Measurements from ENCODE around the gene APOL4.

DNA sequence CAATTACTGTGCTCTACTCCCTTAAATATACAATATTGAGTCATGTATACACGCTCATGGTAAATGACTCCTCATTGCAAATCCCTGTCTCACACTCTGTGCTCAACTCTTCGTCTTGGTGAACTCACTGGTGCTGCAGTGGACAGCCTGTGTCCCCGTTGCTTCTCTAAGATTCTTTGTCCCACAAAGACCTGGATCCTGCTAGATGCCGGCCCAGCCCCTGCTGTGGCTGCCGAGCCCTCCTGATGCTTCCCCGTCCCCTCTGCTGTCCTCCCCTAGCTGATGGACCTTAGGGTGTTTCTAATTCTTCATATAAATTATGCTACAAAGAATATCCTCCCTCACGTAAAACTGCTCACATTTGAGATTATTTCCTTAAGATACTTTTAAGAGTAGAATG, 32.2 kb upstream of the APOL4 start:
- TF ChIP-seq CTCF (IDR thresholded peaks at IDR 0.05; ENCODE audit: insufficient read depth, low read length) (no peak), GABPA (IDR thresholded peaks at IDR 0.05; ENCODE audit: low read depth) (no peak), SPI1 (IDR thresholded peaks at IDR 0.05; ENCODE audit: borderline replicate concordance, low read depth) (no peak), POLR2AphosphoS5 (IDR thresholded peaks at IDR 0.05; ENCODE audit: low read depth) (no peak), REST (IDR thresholded peaks at IDR 0.05; ENCODE audit: insufficient replicate concordance, low read depth) (no peak)

All from HL-60 (cell line).